ENCODE data around the gene GHR.
"Not testable (repeated sequence)": the region's sequence is repeated elsewhere in the genome, so short reads cannot be mapped to it uniquely, and the experiment has no call there.

Gene GHR

DNA sequence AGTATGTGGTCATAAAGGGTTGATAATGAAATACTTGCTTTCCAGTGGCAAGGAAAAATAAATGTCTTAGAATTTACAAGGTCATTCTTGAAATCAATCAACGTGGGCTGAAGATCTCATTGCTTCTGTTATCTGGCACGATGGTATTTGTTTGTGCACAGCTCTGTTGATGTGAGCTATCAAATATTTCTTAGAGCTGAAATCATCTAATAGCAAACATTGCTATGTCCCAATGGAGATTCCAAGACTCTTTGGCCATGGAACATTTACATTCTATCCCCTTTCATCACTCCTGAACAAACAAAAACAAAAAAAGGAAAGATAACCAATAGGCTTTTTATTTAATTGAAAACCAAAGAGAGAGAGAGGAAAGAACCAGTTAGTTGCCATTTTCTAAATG is 221.9 kb downstream of the GHR start:
- DNase-seq (ENCODE audit: low spot score): no peak

DNA sequence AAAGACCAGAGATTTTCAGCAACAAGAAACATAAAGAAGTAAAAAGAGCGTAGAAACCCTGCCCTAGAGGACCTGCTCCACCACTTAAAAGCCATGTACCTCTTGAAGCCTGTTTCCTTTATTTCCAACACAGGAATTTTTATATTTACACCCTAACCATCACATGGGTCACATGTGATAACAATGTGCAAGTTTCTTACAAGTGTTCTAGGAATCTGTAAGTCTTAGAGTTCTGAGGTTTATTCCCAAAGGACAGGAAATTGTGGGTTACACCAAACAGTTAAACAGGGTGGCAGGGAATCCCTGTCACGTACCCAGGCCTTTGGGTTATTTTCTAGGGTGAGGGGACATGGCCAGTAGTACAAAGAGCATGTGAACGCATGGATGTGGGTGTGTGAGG is 224.8 kb downstream of the GHR start:
- no peak for DNase-seq (ENCODE audit: low spot score)

DNA sequence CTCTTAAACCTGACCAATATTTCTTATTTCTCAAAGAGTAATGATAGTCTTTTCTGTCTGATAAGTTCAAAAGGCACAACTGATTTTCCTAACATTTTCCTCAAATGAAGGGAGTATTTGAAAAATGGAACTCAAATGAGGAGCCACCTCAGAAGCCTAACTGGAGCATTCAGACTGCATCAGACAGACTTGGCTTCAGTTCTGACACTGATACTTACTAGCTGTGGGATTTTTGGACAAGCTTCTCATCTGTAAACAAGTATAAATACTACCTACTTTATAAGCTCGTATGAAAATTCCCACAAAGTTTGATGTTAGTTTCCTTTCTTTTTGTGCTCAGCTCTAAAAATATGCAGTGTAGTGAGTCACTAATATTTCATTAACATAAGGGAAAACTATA is 225.7 kb downstream of the GHR start:
- DNase-seq (ENCODE audit: low spot score): no peak

DNA sequence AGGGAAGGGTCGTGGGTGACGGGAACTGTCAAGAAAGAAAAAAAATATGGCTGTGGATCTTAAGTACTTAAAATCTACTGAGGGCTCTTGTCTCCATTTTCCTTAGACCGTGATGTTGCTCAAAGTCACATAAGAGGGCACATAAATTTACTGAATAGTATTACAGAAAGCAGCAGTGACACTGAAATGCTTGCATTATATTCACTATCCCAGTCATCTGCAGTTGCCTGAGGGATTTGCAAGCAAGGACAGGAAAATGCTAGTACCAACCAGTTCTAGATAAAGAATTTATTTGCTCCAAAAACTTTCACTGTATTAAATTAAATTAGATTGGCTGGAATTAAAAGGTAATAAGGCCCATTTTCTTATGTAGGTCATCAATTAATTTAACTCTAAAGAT is 226.8 kb downstream of the GHR start:
- no peak for DNase-seq (ENCODE audit: low spot score)

DNA sequence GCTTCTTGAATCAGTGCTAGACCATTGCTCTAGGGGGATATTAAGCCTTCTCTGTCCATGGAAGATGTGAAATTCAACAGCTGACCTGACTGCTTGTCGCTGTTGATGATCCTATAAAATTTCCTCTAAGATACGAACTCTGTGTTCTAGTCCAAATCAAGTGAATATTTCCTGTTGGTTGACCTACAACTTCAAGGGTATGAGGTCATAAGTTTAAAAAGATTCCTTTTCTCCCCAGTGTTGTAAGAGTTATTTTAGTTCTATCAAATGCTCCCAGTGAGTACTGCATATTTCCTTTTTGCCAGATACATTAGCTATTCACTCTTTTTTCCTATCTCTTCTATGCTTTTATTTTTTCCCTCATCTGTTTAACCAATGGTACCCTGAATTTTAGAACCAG is 230.5 kb downstream of the GHR start:
- no peak for DNase-seq (ENCODE audit: low spot score)

DNA sequence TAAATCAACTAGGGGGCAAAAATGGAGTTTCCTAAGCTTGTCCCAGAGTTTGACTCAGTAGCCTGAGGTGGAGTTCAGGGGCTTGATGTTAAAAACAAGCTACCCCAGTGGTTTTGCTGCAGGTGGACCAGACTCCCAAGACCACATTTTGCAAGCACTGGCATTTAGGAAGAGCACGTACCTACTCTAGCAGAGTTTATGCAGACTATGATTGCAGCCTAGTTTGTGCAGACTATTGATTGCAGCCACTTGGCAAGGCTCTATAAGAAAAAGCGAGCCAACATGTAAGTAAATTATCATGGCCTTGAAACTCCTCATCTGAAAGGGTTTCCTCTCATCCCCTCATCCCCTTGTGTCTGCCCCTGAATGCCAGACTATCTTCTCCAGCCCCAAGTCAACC is 231.4 kb downstream of the GHR start:
- no peak for DNase-seq (ENCODE audit: low spot score)

DNA sequence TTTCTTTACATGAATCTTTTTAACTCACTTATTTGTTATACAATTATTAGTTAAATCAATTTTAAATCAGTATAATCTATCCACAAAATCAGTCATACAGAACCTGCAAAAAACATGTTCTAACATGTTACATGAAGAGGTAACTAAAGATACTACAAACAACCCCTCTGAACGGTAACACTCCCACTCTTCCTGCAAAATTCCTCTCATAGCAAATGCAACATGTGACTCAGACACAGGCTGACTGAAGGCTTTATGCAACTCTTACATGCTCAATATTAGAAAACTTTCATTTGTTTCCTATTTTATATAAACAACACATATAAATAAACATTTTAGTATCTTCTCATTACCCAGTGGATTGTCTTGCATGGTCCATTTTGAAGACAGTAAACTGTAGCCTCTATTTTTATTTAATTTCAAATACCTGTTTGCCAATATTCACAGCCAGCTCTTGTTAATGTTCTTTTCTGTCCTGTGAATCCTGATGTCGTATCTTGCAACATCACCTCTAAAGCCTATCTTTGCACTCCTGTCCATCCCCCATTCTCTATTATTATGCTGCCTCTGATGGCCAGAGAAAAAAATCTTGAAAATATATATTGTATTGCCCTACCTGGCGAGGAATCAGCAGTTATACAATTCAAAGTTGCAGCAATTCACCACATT is 232.9 kb downstream of the GHR start:
- DNase-seq (ENCODE audit: low spot score): no peak

DNA sequence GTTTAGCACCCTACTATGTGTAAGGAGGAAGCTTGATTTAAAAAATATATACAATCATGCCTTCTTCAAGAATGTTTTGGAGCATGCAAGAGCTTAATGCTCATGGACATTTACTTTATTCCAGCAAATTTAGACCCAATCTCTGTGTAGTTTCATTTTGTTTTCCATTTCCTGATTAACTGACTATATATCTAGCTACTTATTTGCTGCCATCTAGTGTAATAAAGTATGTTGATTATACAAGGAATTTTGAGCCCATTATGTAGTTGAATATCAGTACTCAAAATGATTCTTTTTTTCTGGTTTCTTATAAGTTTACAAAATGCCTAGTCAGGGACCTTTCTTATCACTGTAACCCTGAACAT is 233.4 kb downstream of the GHR start:
- DNase-seq (ENCODE audit: low spot score): no peak

DNA sequence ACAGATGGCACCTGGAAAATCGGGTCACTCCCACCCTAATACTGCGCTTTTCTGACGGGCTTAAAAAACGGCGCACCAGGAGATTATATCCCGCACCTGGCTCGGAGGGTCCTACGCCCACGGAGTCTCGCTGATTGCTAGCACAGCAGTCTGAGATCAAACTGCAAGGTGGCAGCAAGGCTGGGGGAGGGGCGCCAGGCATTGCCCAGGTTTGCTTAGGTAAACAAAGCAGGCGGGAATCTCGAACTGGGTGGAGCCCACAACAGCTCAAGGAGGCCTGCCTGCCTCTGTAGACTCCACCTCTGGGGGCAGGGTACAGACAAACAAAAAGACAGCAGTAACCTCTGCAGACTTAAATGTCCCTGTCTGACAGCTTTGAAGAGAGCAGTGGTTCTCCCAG is 236.6 kb downstream of the GHR start:
- not testable (repeated sequence) for DNase-seq (ENCODE audit: low spot score)

DNA sequence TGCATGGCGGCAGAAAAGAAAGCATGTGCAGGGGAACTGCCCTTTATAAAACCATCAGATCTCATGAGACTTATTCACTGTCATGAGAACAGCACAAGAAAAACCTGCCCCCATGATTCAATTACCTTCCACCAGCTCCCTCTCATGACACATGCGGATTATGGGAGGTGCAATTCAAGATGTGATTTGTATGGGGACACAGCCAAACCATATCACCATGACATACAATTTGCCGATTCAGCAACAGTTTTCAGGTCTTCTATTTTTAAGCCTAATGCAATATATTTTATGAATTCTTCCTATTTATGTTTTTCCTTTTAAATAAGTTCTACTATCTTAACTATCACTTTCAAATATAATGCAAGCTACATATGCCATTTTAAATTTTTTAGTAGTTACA is 242.6 kb downstream of the GHR start:
- no peak for DNase-seq (ENCODE audit: low spot score)

DNA sequence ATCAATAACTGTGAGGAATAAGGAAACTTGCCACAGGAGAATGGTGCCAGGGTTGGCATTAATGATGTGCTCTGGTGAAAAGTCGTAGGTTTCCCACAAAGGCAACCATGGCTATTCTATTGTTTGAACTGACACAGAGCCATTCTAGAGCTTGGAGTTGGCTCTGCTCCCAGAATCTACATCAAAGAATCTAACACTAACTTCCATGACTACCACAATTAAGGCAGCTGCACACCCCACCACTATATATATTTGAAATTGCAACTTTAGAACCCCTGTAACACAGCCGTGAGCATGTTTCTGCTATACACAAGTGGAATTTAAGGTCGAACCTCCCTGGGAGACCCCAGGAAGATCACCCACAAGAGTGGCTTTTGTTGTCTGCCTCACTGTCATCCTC is 243.6 kb downstream of the GHR start:
- DNase-seq (ENCODE audit: low spot score): no peak

DNA sequence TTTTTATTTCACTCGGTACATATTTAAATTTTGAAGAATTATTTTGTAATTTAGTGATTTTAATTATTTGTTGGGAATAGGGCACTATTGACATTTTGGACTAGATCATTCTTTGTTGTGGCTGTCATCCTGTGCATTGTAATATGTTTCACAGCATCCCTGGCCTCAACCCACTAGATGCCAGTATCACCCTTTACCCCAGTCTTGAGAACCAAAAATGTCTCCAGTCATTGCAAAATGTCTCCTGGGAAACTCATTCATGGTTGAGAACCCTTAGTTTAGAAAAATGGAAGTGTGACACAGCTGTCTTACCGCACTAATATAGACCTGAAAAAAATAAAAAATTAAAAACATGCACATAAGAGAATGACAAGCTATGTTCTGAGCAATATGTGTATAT is 245.0 kb downstream of the GHR start:
- DNase-seq (ENCODE audit: low spot score): no peak

DNA sequence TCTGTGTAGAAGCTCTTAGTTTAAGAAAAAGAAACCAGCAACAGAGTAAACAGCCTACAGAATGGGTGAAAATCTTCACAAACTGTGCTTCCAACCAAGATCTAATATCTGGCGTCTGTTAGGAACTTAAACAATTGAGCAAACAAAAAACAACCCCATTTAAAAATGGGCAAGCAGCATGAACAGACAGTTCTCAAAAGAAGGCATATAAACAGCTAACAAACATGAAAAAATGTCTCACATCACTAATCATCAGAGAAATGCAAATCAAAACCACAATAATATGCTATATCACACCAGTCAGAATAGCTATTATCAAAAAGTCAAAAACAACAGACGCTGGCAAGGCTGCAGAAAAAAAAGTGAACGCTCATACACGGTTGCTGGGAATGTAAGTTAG is 249.7 kb downstream of the GHR start:
- DNase-seq (ENCODE audit: low spot score): no peak

DNA sequence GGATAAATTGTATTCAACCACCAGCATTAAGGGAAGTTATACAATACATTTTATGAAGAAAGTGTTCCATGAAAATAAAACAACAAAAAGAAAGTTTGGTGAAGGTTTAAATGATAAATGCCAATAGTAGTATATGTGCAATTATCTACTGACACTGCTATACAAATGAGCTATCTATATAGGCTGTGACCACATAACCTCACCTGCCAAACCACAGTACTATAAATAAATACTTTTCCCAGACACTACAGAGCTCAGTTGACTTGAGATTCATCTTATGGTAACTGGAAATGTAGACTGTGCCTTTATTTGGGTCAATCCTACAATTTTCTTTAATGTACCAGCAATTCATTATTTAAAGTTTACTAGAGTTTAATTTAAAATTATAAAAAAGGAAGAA is 252.4 kb downstream of the GHR start:
- no peak for DNase-seq (ENCODE audit: low spot score)

DNA sequence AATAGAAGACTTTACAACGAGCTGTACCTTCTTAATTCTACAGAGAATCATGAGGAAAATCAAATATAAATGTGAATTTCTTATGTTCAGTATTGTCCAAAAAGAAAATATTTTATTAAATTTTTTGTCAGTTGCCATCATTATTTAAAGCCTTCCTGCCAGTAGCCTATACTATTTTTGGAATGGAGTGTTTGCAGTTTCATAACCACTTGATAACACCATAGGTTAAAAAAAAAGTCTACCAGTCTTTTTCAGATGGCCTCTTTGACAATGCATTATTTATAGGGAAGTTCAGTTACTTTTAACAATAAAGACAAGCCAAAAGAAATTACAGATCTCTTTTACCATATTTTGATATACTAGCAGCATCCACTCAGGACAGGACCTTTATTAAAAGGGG is 253.1 kb downstream of the GHR start:
- DNase-seq (ENCODE audit: low spot score): no peak

DNA sequence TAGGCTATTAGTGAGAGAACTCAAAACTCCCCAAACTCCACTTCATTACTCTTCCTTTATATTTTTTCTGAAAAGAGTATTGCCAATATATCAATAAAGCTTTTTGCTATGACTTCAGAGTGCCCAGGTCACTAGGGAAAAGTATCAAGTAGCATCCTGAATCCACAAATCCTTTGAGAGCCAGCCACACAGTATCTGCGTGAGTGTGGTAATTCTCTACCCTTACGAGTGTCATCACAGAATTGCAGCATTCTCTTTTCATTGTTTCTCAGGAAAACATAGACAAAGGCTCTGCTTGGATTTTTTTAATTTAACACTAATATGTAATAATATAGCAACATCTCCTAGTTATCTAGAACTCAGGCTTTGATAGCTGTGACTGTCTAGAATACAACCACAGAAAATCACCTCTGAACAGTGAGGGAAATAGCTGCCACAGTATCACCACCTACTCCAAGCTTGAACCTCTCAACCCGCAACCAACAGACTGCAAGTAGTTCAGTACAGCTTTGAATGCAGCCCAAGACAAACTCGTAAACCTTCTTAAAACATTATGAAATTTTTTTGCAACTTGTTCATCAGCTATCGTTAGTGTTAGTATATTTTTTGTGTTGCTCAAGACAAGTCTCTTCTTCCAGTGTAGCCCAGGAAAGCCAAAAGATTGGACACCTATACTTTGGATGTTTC is 254.1 kb downstream of the GHR start:
- DNase-seq (ENCODE audit: low spot score): no peak

DNA sequence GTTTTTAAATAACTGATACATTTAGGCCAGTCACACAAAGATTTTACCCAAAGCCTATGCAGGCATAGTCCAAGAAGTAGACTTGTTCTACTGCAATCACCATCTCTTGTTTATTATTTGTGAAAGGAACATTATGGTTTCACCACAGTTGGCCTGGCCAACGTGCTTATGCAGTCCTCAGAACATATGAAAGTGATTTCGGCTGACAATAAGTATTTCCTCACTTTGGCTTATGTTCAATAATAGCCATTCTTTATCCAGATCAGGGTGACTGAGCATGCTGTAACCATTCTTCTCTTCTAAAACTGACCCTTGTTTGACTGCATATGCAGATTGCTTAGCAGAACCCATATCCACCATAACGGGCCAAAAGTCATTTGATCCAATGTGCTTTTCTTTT is 256.8 kb downstream of the GHR start:
- no peak for DNase-seq (ENCODE audit: low spot score)

DNA sequence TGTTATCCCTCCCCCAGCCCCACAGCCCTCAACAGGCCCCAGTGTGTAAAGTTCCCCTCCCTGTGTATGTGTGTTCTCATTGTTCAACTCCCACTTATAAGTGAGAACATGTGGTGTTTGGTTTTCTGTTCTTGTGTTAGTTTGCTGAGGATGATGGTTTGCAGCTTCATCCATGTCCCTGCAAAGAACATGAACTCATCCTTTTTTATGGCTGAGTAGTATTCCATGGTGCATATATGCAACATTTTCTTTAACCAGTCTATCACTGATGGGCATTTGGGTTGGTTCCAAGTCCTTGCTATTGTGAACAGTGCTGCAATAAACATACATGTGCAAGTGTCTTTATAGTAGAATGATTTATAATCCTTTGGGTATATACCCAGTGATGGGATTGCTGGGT is 261.8 kb downstream of the GHR start:
- not testable (repeated sequence) for DNase-seq (ENCODE audit: low spot score)

DNA sequence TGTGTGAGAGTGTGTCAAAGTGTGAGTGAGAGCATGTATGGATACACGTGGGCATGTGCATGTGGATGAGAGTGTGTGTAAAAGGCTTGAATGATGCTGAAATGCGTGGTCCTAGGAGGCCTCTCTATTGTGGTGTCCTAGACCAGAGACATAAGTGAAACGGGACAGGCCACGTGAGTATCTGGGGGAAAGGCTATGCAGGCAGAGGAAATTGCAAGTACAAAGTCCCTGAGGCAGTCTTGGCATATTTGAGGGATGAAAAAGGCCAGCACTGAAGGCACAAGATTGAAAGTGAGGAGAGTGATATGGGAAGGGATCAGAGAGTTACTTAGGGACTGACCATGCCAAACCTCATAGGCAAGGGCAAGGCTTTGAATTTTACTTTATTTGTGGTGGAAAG is 266.2 kb downstream of the GHR start:
- no peak for DNase-seq (ENCODE audit: low spot score)

DNA sequence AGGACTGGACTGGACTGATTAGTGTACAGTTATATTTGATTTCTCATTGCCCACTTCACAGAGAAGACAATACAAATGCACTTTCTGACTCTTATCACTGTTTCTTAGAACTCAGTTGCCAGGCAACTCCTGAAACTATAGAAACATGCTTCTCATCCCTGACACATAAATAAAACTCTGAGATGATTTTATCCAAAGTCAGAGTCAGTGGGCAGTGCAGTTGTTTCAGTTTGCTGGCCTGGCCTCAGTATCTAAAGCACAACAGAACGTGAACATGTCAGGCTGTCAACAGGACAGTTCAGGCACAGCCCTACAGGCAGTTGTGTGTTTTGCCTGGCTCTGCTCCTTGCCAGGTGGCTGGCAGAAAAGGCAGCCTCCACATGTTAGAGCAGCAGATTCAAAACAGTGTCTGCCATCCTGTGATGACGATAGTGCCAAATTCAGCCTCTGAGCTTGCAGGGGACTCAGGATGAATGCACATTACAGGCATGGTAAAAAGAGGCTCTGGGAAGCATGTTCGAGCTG is 268.2 kb downstream of the GHR start:
- peak; percentile 5 for DNase-seq (ENCODE audit: low spot score)

DNA sequence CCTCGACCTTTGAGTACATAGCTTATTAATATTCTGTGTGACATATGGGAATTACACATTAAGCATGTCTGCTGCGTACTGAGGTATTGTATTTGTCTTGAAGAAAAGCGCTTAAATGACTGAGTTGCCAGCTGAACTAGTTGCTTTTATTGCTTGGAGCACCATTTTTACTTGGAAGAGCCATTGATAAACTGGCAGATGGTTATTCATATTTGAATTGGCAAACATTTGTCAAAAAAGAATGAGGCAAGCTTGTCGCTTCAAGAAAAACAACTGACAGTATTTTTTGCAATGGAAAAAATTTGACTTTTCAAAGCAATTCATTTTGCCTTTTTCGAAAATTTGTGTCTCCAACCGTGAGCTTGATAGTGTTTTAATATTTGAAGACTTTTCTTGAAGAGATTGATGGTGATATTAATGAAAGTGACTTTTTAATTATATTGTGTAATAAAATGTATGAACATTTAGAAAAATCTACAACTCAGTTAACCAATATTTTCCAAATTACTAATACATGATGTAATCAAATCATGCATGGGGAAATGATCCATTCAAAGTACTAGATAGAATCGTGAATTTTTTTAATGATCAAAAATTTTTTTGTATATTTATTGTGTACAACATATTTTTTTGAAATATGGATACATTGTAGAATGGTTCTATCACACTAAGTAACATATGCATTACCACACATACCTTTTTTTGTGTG is 278.3 kb downstream of the GHR start:
- no peak for DNase-seq (ENCODE audit: low spot score)

DNA sequence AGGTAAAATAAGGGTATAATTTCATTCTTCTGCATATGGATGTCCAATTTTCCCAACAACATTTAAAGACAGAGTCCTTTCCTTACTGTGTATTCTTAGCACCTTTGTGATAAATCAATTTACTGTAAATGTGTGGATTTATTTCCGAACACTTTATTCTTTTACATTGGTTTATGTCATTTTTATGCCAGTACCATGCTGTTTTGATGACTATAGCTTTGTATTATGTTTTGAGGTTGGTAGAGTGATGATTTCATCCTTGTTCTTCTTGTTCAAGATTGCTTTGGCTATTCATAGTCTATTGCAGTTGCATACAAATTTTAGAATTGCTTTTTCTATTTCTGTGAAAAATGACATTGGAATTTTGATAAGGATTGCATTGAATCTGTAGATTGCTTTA is 280.0 kb downstream of the GHR start:
- no peak for DNase-seq (ENCODE audit: low spot score)

DNA sequence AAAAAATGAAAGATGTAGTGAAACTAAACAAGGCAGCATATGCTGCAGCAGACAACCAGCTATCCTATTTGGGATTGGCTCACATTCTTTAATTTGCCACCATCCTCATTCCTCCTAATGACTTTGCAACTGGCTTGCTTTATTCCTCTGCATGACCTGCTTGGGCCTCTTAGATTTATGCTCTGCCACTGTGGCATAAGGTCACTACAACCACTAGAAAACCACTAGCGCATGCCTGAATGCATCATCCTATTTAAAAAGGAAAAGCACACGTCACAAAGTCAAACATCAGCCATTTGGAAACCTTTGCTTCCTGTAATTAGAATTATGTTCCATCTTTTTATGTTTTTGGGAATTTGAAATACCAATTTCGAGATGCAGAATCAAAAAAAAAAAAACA is 292.5 kb downstream of the GHR start:
- DNase-seq (ENCODE audit: low spot score): no peak
